OCI-LY1 (cell line): Measurements from ENCODE around the gene HIC1.

Experiments used
- CTCF ChIP-seq: fragments of 200-600 bp; sonication (generic), shearing (Covaris generic); IDR thresholded peaks from 2 replicates; pipeline ENCODE4 v1.5.1; 2017; ENCODE audit warnings: mild to moderate bottlenecking, antibody characterized with exemption, low read length, moderate library complexity, mixed read lengths
- EZH2 ChIP-seq: fragments of 200-600 bp; sonication (generic), shearing (Covaris generic); IDR thresholded peaks from 2 replicates; pipeline ENCODE4 v1.8.0; 2017; ENCODE audit warnings: borderline replicate concordance, mixed run types, mild to moderate bottlenecking, antibody characterized with exemption, low read length, moderate library complexity, mixed read lengths

DNA sequence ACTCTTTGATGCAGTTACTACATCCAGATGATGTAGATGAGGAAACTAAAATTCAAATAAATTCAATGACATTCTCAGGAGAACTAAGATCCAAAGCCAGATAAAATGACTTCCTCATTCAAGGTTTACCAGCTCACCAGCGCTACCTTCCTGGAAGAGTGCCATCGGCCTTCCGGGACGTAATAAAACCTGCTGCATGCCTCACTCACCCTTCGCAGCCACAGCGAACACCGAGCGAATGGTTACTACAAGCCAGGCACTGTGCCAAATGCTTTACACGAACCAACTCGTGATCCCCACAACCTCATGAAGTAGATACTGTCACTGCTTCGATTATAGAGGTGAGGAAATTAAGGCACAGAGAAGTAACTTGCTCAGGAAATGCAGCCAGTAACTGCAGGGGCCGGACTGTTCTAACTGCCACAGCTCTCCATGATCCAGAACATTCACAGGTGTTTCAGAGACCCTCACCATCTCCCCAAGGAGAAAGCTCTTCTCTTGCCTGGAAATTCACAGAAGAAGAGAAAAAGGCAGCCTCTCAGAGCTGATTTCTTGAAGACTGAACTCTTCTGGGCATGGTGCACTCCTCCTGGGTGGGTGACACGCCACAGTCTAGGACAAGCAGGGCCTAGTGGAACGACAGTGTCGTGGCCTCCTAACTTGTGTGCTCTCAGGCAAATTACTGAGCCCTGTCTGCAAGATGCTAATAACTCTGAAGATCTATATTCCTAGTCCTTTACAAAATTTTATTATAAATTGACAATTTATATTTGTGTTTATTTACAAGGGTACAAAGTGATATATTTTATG, 46.8 kb downstream of the HIC1 start:
- TF ChIP-seq CTCF, result no peak
- no peak for TF ChIP-seq EZH2
